ENCODE data around the gene BCL2. TPM values are rescaled to one million over a fixed set of nuclear protein-coding genes. Genes with fewer than 3 reads are reported as not detected.

BCL2 gene
- total RNA-seq, 4 donors from 2014 or later: 14.3 to 34.8 (median 23.5) TPM

DNA sequence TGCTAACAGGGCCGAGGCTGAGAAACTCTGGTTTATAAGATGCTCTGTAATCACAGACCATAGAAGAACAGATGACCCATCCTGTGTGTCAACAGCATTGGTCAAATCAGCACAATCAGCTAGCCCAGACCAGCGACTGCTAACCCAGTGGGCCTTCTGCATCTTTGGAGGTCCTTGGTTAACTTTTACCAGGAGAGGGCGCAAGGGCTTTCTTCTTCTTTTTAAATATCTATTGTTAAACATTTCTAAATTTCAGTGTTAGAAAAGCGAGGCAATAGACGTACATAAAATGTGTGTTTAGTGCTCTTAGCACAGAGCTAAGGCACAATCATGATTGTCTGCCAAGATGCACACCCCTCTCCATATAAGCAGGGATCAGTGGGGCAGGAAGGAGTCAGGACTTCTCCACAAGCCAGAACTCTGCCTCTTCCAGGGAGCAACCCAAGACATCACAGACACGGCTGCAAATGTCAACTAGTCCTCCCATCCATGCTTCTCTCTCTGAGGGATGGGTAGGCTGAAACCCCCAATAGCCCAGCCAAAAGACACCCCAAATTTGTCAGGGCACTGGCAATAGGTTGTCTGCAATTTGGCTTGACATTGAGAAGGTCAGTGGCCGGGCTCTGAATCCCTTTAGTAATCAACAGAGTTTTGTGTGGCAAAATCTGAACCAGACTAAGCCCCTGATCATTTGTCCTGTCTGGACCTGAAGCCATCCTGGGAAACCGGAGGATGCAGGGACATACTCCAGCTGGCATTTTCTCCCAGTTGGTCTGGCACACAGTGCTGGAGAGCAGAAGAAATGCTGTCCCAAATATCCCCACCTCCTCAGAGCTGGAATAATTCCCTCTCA, 188.2 kb downstream of the BCL2 start:
- H3K4me1 ChIP-seq: peaks cover 0 to 20% (median 16%) of the 10 kb centered on the region in 4 donors
- H3K36me3 ChIP-seq: no peaks in the 10 kb centered on the region
- no peaks in the 10 kb centered on the region for H3K9me3 ChIP-seq
- intact Hi-C loops (cut with DNase I; ENCODE audit: low total_unique reads) (loop anchor here (5.0 to 10.0 kb wide), 2 partner anchors 107 to 191 kb away; no protein-coding TSS in a partner anchor), in situ Hi-C loops (cut with MboI; ENCODE audit: low pct_ligation_motif_present in 1 of 4, low pct_unique_long_range_greater_than_20kb in 1 of 4, low sequenced_read_pairs in 3 of 4) (loop anchor here (5.0 to 25.0 kb wide), 5 partner anchors 183 to 306 kb away; partner anchors contain the start of gene BCL2 (in 2 of the 4))
- peak; percentile 74 for DNase-seq
- peak overlapping the region; percentile 55 to 64 (median 62) for H3K27ac ChIP-seq
- TF ChIP-seq POLR2A (IDR thresholded peaks at IDR 0.05): no peak
- TF ChIP-seq, protein P1, sequence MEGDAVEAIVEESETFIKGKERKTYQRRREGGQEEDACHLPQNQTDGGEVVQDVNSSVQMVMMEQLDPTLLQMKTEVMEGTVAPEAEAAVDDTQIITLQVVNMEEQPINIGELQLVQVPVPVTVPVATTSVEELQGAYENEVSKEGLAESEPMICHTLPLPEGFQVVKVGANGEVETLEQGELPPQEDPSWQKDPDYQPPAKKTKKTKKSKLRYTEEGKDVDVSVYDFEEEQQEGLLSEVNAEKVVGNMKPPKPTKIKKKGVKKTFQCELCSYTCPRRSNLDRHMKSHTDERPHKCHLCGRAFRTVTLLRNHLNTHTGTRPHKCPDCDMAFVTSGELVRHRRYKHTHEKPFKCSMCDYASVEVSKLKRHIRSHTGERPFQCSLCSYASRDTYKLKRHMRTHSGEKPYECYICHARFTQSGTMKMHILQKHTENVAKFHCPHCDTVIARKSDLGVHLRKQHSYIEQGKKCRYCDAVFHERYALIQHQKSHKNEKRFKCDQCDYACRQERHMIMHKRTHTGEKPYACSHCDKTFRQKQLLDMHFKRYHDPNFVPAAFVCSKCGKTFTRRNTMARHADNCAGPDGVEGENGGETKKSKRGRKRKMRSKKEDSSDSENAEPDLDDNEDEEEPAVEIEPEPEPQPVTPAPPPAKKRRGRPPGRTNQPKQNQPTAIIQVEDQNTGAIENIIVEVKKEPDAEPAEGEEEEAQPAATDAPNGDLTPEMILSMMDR (IDR thresholded peaks at IDR 0.05): peak; percentile 61 to 72 (median 68)
- no peaks in the 10 kb centered on the region for H3K27me3 ChIP-seq
- H3K4me3 ChIP-seq: no peak overlapping the region
- 0 to 31% methylated on average over 2 to 8 of the region's 8 CpGs for WGBS, 2 donors (ENCODE audit: low coverage in 1 of 2)

DNA sequence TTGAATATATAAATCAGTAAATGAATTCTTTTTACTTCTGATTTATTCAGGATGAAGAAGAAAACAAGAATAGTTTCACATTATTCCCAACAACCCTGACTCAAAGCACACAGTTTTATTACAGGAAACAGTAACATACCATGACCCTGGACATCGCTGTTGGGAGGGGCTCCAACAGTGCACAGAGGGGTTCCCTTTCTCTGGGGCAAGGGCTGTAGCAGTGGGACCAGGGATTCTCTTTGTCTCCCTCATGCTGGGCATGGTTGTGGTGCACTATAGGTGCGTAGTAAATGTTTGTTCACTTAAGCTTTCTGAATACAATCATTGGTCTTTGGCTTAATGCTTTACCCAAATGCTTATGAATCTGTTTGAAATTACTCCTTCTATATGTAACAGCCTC, 189.4 kb downstream of the BCL2 start:
- in situ Hi-C loops (cut with MboI; ENCODE audit: low pct_ligation_motif_present in 1 of 4, low pct_unique_long_range_greater_than_20kb in 1 of 4, low sequenced_read_pairs in 3 of 4): loop anchor here (5.0 to 25.0 kb wide), 5 partner anchors 185 to 307 kb away; partner anchors contain the start of gene BCL2 (in 2 of the 4)
- no peak overlapping the region for H3K27ac ChIP-seq
- DNase-seq: no peak
- no peaks in the 10 kb centered on the region for H3K27me3 ChIP-seq
- H3K4me3 ChIP-seq: no peak overlapping the region
- peaks cover 0 to 20% (median 16%) of the 10 kb centered on the region in 4 donors for H3K4me1 ChIP-seq
- no peaks in the 10 kb centered on the region for H3K9me3 ChIP-seq
- TF ChIP-seq, protein P1 (IDR thresholded peaks at IDR 0.05): no peak
- TF ChIP-seq EP300 (IDR thresholded peaks at IDR 0.05; ENCODE audit: low read depth) (no peak), POLR2A (IDR thresholded peaks at IDR 0.05) (no peak), POLR2AphosphoS5 (IDR thresholded peaks at IDR 0.05) (no peak)
- 30 to 56% methylated on average over 2 of the region's 2 CpGs for WGBS, 2 donors (ENCODE audit: low coverage in 1 of 2)
- no peaks in the 10 kb centered on the region for H3K36me3 ChIP-seq
- intact Hi-C loops (cut with DNase I; ENCODE audit: low total_unique reads): loop anchor here (5.0 to 10.0 kb wide), 2 partner anchors 105 to 192 kb away; no protein-coding TSS in a partner anchor

- intact Hi-C loops (cut with DNase I; ENCODE audit: low total_unique reads) (no loop called here), in situ Hi-C loops (cut with MboI; ENCODE audit: low pct_ligation_motif_present in 1 of 4, low pct_unique_long_range_greater_than_20kb in 1 of 4, low sequenced_read_pairs in 3 of 4) (loop anchor here in 3 of 4 donors (25.0 kb wide), 1 partner anchor 309 kb away; no protein-coding TSS in a partner anchor)
- peaks cover 0 to 20% (median 16%) of the 10 kb centered on the region in 4 donors for H3K4me1 ChIP-seq
- no peaks in the 10 kb centered on the region for H3K9me3 ChIP-seq
- H3K36me3 ChIP-seq: no peaks in the 10 kb centered on the region
- H3K4me3 ChIP-seq: no peak overlapping the region
- WGBS, 2 donors (ENCODE audit: low coverage in 1 of 2): 90% methylated on average over 8 to 9 of the region's 9 CpGs
- no peak overlapping the region for H3K27ac ChIP-seq
- TF ChIP-seq, protein P1 (IDR thresholded peaks at IDR 0.05): no peak
- TF ChIP-seq POLR2A (IDR thresholded peaks at IDR 0.05): no peak
- TF ChIP-seq POLR2AphosphoS5 (IDR thresholded peaks at IDR 0.05): no peak
- no peak for TF ChIP-seq EP300 (IDR thresholded peaks at IDR 0.05; ENCODE audit: low read depth)
- no peak for DNase-seq
- no peaks in the 10 kb centered on the region for H3K27me3 ChIP-seq
These were observed 191.2 kb downstream of the BCL2 start for GRCh38 chr18:63128237-63128974.

Data from transverse colon (tissue), 4 donors.